SK-N-SH treated with all-trans-retinoic acid at 6 μM for 48 hours (cell line): Measurements from ENCODE around the gene ZNF708.

Experiments
- ATAC-seq: fragments of 200-7000 bp; cut with Tn5 transposase; 3 replicates; pipeline ENCODE4 v1.9.1; 2020; ENCODE audit warnings: mild to moderate bottlenecking, moderate library complexity
- BACH2 ChIP-seq: fragments of 250-450 bp; sonication (Bioruptor Pico); IDR thresholded peaks from 2 replicates; pipeline ENCODE4 v1.9.0; 2021; ENCODE audit warnings: mild to moderate bottlenecking, borderline replicate concordance
- CREB5 ChIP-seq: fragments of 250-450 bp; sonication (Bioruptor Pico); IDR thresholded peaks from 2 replicates; pipeline ENCODE4 v1.5.1; 2020; ENCODE audit warnings: low read depth, mild to moderate bottlenecking, moderate library complexity
- CSDC2 ChIP-seq: fragments of 250-450 bp; sonication (Bioruptor Pico); IDR thresholded peaks from 2 replicates; pipeline ENCODE4 v1.5.0; 2020; ENCODE audit warnings: mild to moderate bottlenecking, moderate library complexity
- CSRNP3 ChIP-seq: fragments of 250-450 bp; sonication (Bioruptor Pico); IDR thresholded peaks from 2 replicates; pipeline ENCODE4 v1.5.1; 2021; ENCODE audit warnings: mild to moderate bottlenecking, moderate library complexity
- ESRRG ChIP-seq: fragments of 250-450 bp; sonication (Bioruptor Pico); IDR thresholded peaks from 2 replicates; pipeline ENCODE4 v1.6.1; 2021; ENCODE audit warnings: mild to moderate bottlenecking
- OSR1 ChIP-seq: fragments of 250-450 bp; sonication (Bioruptor Pico); IDR thresholded peaks from 2 replicates; pipeline ENCODE4 v1.8.0; 2022; ENCODE audit warnings: moderate library complexity, mild to moderate bottlenecking, inconsistent platforms
- PATZ1 ChIP-seq: fragments of 250-450 bp; sonication (Bioruptor Pico); IDR thresholded peaks from 2 replicates; pipeline ENCODE4 v1.8.0; 2020; ENCODE audit warnings: mild to moderate bottlenecking, moderate library complexity, borderline replicate concordance
- POU6F1 ChIP-seq: fragments of 250-450 bp; sonication (Bioruptor Pico); IDR thresholded peaks from 2 replicates; pipeline ENCODE4 v1.8.0; 2021; ENCODE audit warnings: low read depth, mild to moderate bottlenecking, moderate library complexity, borderline replicate concordance
- PPARA ChIP-seq: fragments of 250-450 bp; sonication (Bioruptor Pico); IDR thresholded peaks from 2 replicates; pipeline ENCODE4 v1.5.0; 2020; ENCODE audit warnings: mild to moderate bottlenecking, borderline replicate concordance
- RARB ChIP-seq: fragments of 250-450 bp; sonication (Bioruptor Pico); IDR thresholded peaks from 2 replicates; pipeline ENCODE4 v1.8.0; 2021; ENCODE audit warnings: mild to moderate bottlenecking, moderate library complexity
- SNAI2 ChIP-seq: fragments of 250-450 bp; sonication (Bioruptor Pico); IDR thresholded peaks from 2 replicates; pipeline ENCODE4 v1.5.0; 2020; ENCODE audit warnings: mild to moderate bottlenecking, moderate library complexity
- TCF4 ChIP-seq: fragments of 250-450 bp; sonication (Bioruptor Pico); IDR thresholded peaks from 2 replicates; pipeline ENCODE4 v1.8.0; 2021; ENCODE audit warnings: mild to moderate bottlenecking, moderate library complexity, borderline replicate concordance
- TOX ChIP-seq: fragments of 250-450 bp; sonication (Bioruptor Pico); IDR thresholded peaks from 2 replicates; pipeline ENCODE4 v1.8.0; 2021; ENCODE audit warnings: mild to moderate bottlenecking, moderate library complexity, borderline replicate concordance
- TSHZ2 ChIP-seq: fragments of 250-450 bp; sonication (Bioruptor Pico); IDR thresholded peaks from 2 replicates; pipeline ENCODE4 v1.5.0; 2020; ENCODE audit warnings: mild to moderate bottlenecking, moderate library complexity
- ZC3H10 ChIP-seq: fragments of 250-450 bp; sonication (Bioruptor Pico); IDR thresholded peaks from 2 replicates; pipeline ENCODE4 v1.5.1; 2021; ENCODE audit warnings: mild to moderate bottlenecking, moderate library complexity
- ZFP3 ChIP-seq: fragments of 250-450 bp; sonication (Bioruptor Pico); IDR thresholded peaks from 2 replicates; pipeline ENCODE4 v1.5.0; 2020; ENCODE audit warnings: mild to moderate bottlenecking, moderate library complexity
- ZFP30 ChIP-seq: fragments of 450-650 bp; formaldehyde crosslinking; IDR thresholded peaks from 2 replicates; pipeline ENCODE4 v1.5.0; 2022; ENCODE audit warnings: mild to moderate bottlenecking, moderate library complexity
- ZNF565 ChIP-seq: fragments of 450-650 bp; formaldehyde crosslinking; conservative IDR thresholded peaks from 2 replicates; pipeline ENCODE4 v1.5.0; 2020; ENCODE audit warnings: low read depth, mild to moderate bottlenecking, moderate library complexity
- ZNF70 ChIP-seq: fragments of 450-650 bp; formaldehyde crosslinking; IDR thresholded peaks from 2 replicates; pipeline ENCODE4 v1.5.0; 2020; ENCODE audit warnings: mild to moderate bottlenecking, moderate library complexity
- ZNF8 ChIP-seq: fragments of 450-650 bp; formaldehyde crosslinking; IDR thresholded peaks from 2 replicates; pipeline ENCODE4 v1.5.0; 2020; ENCODE audit warnings: mild to moderate bottlenecking, moderate library complexity

The ZNF708 gene

GRCh38 chr19:21322528-21322927 lies 6.7 kb downstream of the ZNF708 start:
- no peak for TF ChIP-seq TSHZ2
- no peak for TF ChIP-seq ZFP3 (CRISPR knock-in tag)
- TF ChIP-seq ZNF70 (CRISPR knock-in tag) = no peak
- TF ChIP-seq POU6F1 = no peak
- no peak for TF ChIP-seq TCF4
- TF ChIP-seq, all 23 proteins: peak for 0
- no peak for ATAC-seq

GRCh38 chr19:21321996-21322395 lies 7.2 kb downstream of the ZNF708 start:
- ATAC-seq = no peak
- TF ChIP-seq TSHZ2 (no peak), ZNF70 (CRISPR knock-in tag) (no peak), ZFP30 (CRISPR knock-in tag) (no peak), BACH2 (CRISPR knock-in tag) (no peak), CSDC2 (CRISPR knock-in tag) (no peak), ZNF565 (CRISPR knock-in tag) (no peak), ZFP3 (CRISPR knock-in tag) (no peak), CREB5 (CRISPR knock-in tag) (no peak), SNAI2 (CRISPR knock-in tag) (no peak), PPARA (no peak), TOX (CRISPR knock-in tag) (no peak), ZC3H10 (no peak)

GRCh38 chr19:21321134-21321533 lies 8.1 kb downstream of the ZNF708 start:
- ATAC-seq = no peak
- TF ChIP-seq RARB (CRISPR knock-in tag) (no peak), ESRRG (CRISPR knock-in tag) (no peak), ZNF70 (CRISPR knock-in tag) (no peak), POU6F1 (no peak), ZNF565 (CRISPR knock-in tag) (no peak), ZC3H10 (no peak), TOX (CRISPR knock-in tag) (no peak), CSDC2 (CRISPR knock-in tag) (no peak), ZFP30 (CRISPR knock-in tag) (no peak), BACH2 (CRISPR knock-in tag) (no peak), PATZ1 (CRISPR knock-in tag) (no peak), CSRNP3 (CRISPR knock-in tag) (no peak), TCF4 (no peak), ZFP3 (CRISPR knock-in tag) (no peak), ZNF8 (CRISPR knock-in tag) (no peak), TSHZ2 (no peak), PPARA (no peak), OSR1 (CRISPR knock-in tag) (no peak)
